ENCODE results near the gene SPATA13. TPM values are rescaled to one million over a fixed set of nuclear protein-coding genes. Genes with fewer than 3 reads are reported as not detected.

The SPATA13 gene
- total RNA-seq, 1 donor from 2014 or later, result 11.4 TPM

- Mint-ChIP-seq H3K27ac (ENCODE audit: unreplicated experiment) (no peak overlapping the region), H3K9me3 (ENCODE audit: unreplicated experiment) (no peaks in the 10 kb centered on the region), H3K4me1 (ENCODE audit: unreplicated experiment) (peaks cover 25% of the 10 kb centered on the region), H3K27me3 (ENCODE audit: unreplicated experiment) (peaks cover 6% of the 10 kb centered on the region), H3K4me3 (ENCODE audit: unreplicated experiment) (no peak overlapping the region), H3K36me3 (ENCODE audit: low read depth, unreplicated experiment) (no peaks in the 10 kb centered on the region)
- no peak for TF ChIP-seq CTCF (IDR thresholded peaks at IDR 0.05; ENCODE audit: unreplicated experiment)
- no peak for DNase-seq (ENCODE audit: low spot score)
These were observed 9.9 kb upstream of the SPATA13 start for GRCh38 chr13:24150572-24150971.

GRCh38 chr13:24151864-24152263 lies 8.7 kb upstream of the SPATA13 start:
- Mint-ChIP-seq H3K4me3 (ENCODE audit: unreplicated experiment) (no peak overlapping the region), H3K4me1 (ENCODE audit: unreplicated experiment) (peaks cover 21% of the 10 kb centered on the region), H3K27ac (ENCODE audit: unreplicated experiment) (no peak overlapping the region), H3K9me3 (ENCODE audit: unreplicated experiment) (no peaks in the 10 kb centered on the region), H3K27me3 (ENCODE audit: unreplicated experiment) (peaks cover 6% of the 10 kb centered on the region), H3K36me3 (ENCODE audit: low read depth, unreplicated experiment) (no peaks in the 10 kb centered on the region)
- TF ChIP-seq CTCF (IDR thresholded peaks at IDR 0.05; ENCODE audit: unreplicated experiment), result no peak
- DNase-seq (ENCODE audit: low spot score), result no peak

GRCh38 chr13:24152292-24153214 lies 8.0 kb upstream of the SPATA13 start:
- DNase-seq (ENCODE audit: low spot score), result no peak
- no peak for TF ChIP-seq CTCF (IDR thresholded peaks at IDR 0.05; ENCODE audit: unreplicated experiment)
- peak overlapping the region; percentile 21 for H3K4me3 Mint-ChIP-seq (ENCODE audit: unreplicated experiment)
- peak overlapping the region; percentile 28 for H3K27ac Mint-ChIP-seq (ENCODE audit: unreplicated experiment)
- no peaks in the 10 kb centered on the region for H3K36me3 Mint-ChIP-seq (ENCODE audit: low read depth, unreplicated experiment)
- no peaks in the 10 kb centered on the region for H3K9me3 Mint-ChIP-seq (ENCODE audit: unreplicated experiment)
- H3K4me1 Mint-ChIP-seq (ENCODE audit: unreplicated experiment), result peaks cover 18% of the 10 kb centered on the region
- peaks cover 6% of the 10 kb centered on the region for H3K27me3 Mint-ChIP-seq (ENCODE audit: unreplicated experiment)

- no peaks in the 10 kb centered on the region for H3K9me3 Mint-ChIP-seq (ENCODE audit: unreplicated experiment)
- no peak overlapping the region for H3K27ac Mint-ChIP-seq (ENCODE audit: unreplicated experiment)
- H3K27me3 Mint-ChIP-seq (ENCODE audit: unreplicated experiment), result peaks cover 9% of the 10 kb centered on the region
- H3K4me3 Mint-ChIP-seq (ENCODE audit: unreplicated experiment), result no peak overlapping the region
- DNase-seq (ENCODE audit: low spot score), result no peak
- H3K36me3 Mint-ChIP-seq (ENCODE audit: low read depth, unreplicated experiment), result no peaks in the 10 kb centered on the region
- peaks cover 18% of the 10 kb centered on the region for H3K4me1 Mint-ChIP-seq (ENCODE audit: unreplicated experiment)
- TF ChIP-seq CTCF (IDR thresholded peaks at IDR 0.05; ENCODE audit: unreplicated experiment), result no peak
These were observed 7.2 kb upstream of the SPATA13 start for GRCh38 chr13:24153347-24153746.
